Posterior cingulate gyrus (tissue), 11 donors: ENCODE measurements around the gene CDKN1A.

Experiments
- DNase-seq, 10 donors: peaks; one replicate each; pipeline versions ENCODE4 v3.0.0 to v3.0.0-alpha.2; 2020 to 2021; ENCODE audit warnings: mixed read lengths in 3 of 10
- intact Hi-C: fragments of 100-400 bp; cut with DNase I; formaldehyde crosslinking; loops from one replicate; pipeline ENCODE4 v1.15.1; 2023

Gene CDKN1A

DNA sequence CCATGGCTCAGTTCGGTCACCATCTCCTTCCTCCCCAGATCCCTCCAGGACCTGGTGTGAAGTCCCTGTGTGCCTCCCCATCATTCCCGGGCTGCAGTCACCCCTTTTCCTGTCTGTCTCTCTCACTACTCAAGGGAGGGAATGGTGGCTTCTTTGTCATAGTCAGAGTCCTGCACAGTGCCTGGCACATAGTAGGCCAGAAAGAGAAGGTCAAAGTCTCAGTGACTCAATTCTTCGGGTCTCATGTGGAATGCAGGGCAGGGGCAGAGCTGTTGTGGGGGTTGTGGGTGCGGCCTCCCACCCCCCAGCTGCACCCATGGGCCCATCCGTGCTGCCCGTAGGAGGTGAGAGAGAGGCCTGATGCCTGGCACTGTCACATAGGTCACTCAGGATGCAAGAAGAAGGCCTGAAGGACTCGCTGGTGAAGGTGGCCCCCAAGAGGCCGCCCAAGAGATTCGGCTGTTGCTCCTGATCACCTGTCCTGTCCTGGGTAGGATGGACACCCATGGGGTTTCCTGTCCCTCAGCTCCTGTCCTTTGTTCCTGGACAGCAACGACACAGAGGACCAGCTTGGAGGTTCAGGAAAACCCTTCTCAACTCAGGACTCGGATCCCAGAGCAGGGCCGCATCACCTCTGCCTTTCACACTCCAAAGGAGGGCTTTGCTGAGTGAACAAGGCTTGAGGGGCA lies 53.3 kb downstream of the CDKN1A start:
- peak in 3 of 10 donors; percentile 30 to 72 (median 60) for DNase-seq
- intact Hi-C loops, result no loop called here

DNA sequence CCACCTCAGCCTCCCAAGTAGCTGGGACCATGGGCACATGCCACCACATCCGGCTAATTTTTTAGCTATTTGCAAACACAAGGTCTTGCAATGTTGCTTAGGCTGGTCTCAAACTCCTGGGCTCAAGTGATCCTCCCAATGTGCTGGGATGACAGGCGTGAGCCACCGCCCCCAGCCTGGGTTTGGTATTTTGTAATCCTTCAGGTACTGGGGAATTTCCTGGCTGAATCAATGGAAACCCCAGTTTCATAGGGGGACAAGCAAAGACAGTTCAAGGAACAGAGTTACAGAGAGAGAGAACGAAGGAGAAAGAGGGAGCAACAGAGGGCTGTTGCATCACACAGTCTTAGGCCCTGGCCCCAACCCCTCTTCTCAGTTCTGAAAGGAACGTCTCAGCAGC lies 54.8 kb downstream of the CDKN1A start:
- intact Hi-C loops, result no loop called here
- DNase-seq, result peak in 3 of 10 donors; percentile 6 to 45 (median 16)

GRCh38 chr6:36734486-36735060 lies 56.1 kb downstream of the CDKN1A start:
- DNase-seq, result peak in 2 of 10 donors; percentile 17 to 42
- intact Hi-C loops, result no loop called here

DNA sequence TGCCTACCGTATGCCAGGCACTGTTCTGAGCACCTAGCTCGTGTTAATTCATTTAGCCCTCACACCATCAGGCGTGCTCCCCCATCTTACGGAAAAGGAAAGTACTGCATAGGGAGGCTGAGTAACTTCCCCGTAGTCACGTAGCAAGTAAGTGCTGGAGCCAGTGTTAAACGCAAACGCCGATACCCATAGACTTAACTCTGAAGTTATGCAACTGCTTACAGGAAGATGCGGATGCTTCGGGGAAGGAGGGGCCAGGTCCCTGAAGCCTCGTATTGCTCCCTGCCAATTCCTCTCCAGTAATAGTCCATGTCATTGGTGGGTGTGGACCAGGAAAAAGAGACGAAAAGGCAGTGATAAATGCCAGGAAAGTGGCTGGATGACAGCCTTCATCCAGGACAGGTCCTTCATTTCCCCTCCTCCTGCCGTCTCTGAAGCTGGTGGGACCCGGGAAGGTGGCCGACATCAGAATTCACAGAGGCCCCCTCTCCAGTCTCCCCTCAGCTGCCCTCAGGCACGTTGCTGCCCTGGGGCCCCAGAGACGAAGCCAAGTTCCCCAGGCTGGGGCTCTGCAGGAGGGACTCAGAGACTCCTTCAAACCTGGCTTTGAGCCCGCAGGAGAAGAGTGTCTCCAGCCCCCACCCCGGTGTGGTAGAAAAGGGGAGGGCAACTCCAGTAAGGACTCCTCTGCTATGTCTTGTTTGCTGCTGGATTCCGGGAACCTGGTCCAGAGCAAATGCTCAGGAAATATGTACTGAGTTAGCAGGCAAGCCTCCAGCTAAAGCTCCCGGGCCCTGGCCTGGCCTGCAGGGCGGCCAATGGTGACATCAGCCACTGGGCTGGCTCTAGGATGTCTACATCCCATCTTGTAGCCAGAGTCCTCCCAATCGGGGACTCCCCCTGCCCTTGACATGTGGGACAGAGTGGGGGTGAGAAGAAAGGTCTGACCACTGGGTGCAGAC lies 56.9 kb downstream of the CDKN1A start:
- intact Hi-C loops, result no loop called here
- peak in 3 of 10 donors; percentile 24 to 67 (median 39) for DNase-seq
